ENCODE results near the gene NUCB1. TPM values are rescaled to one million over a fixed set of nuclear protein-coding genes. Genes with fewer than 3 reads are reported as not detected.

The NUCB1 gene
- total RNA-seq, 1 experiment from 2014 or later: 125 TPM

- Histone ChIP-seq H3K27me3 (ENCODE audit: insufficient read depth, low read length) (no peaks in the 10 kb centered on the region), H3K4me1 (ENCODE audit: insufficient read depth, low read length) (no peaks in the 10 kb centered on the region; the same call in 1 of the 2 replicates), H2BK15ac (ENCODE audit: low read depth, low read length) (no peak within 1 kb of the TSS), H3K4me2 (ENCODE audit: insufficient read depth, insufficient read length, low read length) (peak within 1 kb of the TSS; percentile 82), H2AFZ (ENCODE audit: low read length) (no peak within 1 kb of the TSS), H3K79me2 (ENCODE audit: insufficient read depth, low read length) (no peaks in the 10 kb centered on the region), H3K9me3 (ENCODE audit: control insufficient read depth, low read depth, low read length) (no peaks in the 10 kb centered on the region), H4K20me1 (ENCODE audit: control insufficient read depth, insufficient read depth, insufficient read length) (peaks cover 3% of the 10 kb centered on the region), H2AK5ac (ENCODE audit: insufficient read length, low read length) (no peak within 1 kb of the TSS), H3K23me2 (ENCODE audit: insufficient read length, low read depth, low read length, poor library complexity, severe bottlenecking) (peaks cover 14% of the 10 kb centered on the region), H2BK5ac (ENCODE audit: insufficient read length, low read length) (no peak within 1 kb of the TSS), H3K4ac (ENCODE audit: low read depth, low read length) (no peak within 1 kb of the TSS), H3T11ph (ENCODE audit: low read length) (no peak within 1 kb of the TSS), H2BK12ac (ENCODE audit: insufficient read length, low read depth, low read length) (no peak within 1 kb of the TSS), H3K56ac (ENCODE audit: insufficient read length, low read depth, low read length) (no peak within 1 kb of the TSS), H4K91ac (ENCODE audit: insufficient read length, low read depth, low read length) (no peak within 1 kb of the TSS), H3K27ac (ENCODE audit: insufficient read length, low read depth, low read length) (peak within 1 kb of the TSS; percentile 50), H4K5ac (ENCODE audit: insufficient read length, low read depth, low read length) (no peak within 1 kb of the TSS), H3K9ac (ENCODE audit: extremely low read depth, insufficient read length, low read length) (peak within 1 kb of the TSS; percentile 69), H3K79me1 (ENCODE audit: insufficient read depth, low read depth, low read length, poor library complexity, severe bottlenecking) (no peaks in the 10 kb centered on the region), H2BK20ac (ENCODE audit: low read depth, low read length, poor library complexity, severe bottlenecking) (no peak within 1 kb of the TSS), H3K18ac (ENCODE audit: insufficient read length, low read depth, low read length) (peak within 1 kb of the TSS; percentile 91), H4K8ac (replicated peaks; ENCODE audit: insufficient read length, low read depth, low read length) (no peak within 1 kb of the TSS), H3K23ac (ENCODE audit: insufficient read length, low read depth, low read length) (no peak within 1 kb of the TSS), H2BK120ac (ENCODE audit: low read depth, low read length, poor library complexity, severe bottlenecking) (no peak within 1 kb of the TSS), H3K14ac (ENCODE audit: insufficient read depth, low read length) (peak within 1 kb of the TSS; percentile 82)
- Mint-ChIP-seq H3K9me3 (peaks cover 0 to 5% of the 10 kb centered on the region in 2 experiments; a peak in 2 of 5 replicates), H3K27ac (peak within 1 kb of the TSS; percentile 97 to 98 (median 98)), H3K4me1 (peaks cover 30 to 51% of the 10 kb centered on the region in 2 experiments), H3K36me3 (ENCODE audit: insufficient read depth in 1 of 3, low read depth in 3 of 3) (peaks cover 30 to 61% (median 55%) of the 10 kb centered on the region in 3 experiments; a peak in 6 of 7 replicates), H3K4me3 (peak within 1 kb of the TSS; percentile 96 to 98), H3K27me3 (ENCODE audit: low read depth) (peaks cover 2% of the 10 kb centered on the region; the same call in 1 of the 2 replicates)
- TF ChIP-seq, protein P1, sequence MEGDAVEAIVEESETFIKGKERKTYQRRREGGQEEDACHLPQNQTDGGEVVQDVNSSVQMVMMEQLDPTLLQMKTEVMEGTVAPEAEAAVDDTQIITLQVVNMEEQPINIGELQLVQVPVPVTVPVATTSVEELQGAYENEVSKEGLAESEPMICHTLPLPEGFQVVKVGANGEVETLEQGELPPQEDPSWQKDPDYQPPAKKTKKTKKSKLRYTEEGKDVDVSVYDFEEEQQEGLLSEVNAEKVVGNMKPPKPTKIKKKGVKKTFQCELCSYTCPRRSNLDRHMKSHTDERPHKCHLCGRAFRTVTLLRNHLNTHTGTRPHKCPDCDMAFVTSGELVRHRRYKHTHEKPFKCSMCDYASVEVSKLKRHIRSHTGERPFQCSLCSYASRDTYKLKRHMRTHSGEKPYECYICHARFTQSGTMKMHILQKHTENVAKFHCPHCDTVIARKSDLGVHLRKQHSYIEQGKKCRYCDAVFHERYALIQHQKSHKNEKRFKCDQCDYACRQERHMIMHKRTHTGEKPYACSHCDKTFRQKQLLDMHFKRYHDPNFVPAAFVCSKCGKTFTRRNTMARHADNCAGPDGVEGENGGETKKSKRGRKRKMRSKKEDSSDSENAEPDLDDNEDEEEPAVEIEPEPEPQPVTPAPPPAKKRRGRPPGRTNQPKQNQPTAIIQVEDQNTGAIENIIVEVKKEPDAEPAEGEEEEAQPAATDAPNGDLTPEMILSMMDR (conservative IDR thresholded peaks at IDR 0.05): no peak
- no CpG with 5 or more reads among the region's 52 CpGs for WGBS (ENCODE audit: extremely low coverage, insufficient read length, low lambda C conversion rate)
- DNase-seq: peak; percentile 97
These were observed 65.1 kb downstream of the NUCB1 start, which contains the start of gene FTL for GRCh38 chr19:48965040-48965805. TSS of gene FTL (plus strand) at chr19:48965309. CDS start at chr19:48965508, 199 bp downstream.

All from H9 (cell line).